ENCODE results near the gene PXDC1. TPM values are rescaled to one million over a fixed set of nuclear protein-coding genes. Genes with fewer than 3 reads are reported as not detected.

PXDC1 gene
- polyA plus RNA-seq, 4 donors, result 21.6 to 97.5 (median 63.4) TPM

DNA sequence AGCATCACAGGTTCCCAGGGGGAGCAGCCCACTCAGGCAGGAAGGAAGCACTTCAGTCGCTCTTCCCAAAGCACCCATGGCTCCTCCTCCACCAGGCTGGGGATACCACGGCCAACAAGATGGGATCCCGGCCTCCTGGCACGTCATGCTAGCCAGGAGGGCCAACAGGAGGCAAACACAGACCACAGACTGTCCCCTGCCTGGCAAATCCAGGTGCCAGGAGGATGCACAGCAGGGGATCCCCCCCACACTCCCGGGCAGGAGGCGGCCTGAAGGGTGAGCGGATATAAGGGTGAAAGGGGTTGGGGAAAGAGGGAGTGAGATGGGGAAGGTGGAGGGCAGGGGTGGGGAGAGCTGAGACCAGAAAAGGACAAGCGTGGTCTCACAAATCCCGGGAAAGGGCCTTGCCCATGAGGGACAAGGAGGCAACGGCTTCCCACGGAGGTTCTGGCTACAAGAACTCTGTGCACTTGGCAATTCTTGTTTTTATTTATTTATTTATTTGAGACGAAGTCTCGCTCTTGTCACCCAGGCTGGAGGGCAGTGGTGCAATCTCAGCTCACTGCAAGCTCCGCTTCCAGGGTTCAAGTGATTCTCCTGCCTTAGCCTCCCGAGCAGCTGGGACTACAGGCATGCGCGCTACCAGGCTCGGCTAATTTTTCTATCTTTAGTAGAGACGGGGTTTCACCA is 7.2 kb downstream of the PXDC1 start:
- Histone ChIP-seq H3K27ac (ENCODE audit: low read depth in 1 of 3, low read length in 2 of 3) (peak overlapping the region in 1 of 3 donors; percentile 53), H3K9me3 (ENCODE audit: control insufficient read depth in 2 of 2, insufficient read depth in 1 of 2, low read depth in 1 of 2, low read length in 1 of 2) (no peaks in the 10 kb centered on the region), H3K4me1 (ENCODE audit: control insufficient read depth in 3 of 3, insufficient read depth in 2 of 3, low read depth in 1 of 3, low read length in 2 of 3) (peaks cover 0 to 45% (median 2%) of the 10 kb centered on the region in 3 donors), H3K36me3 (ENCODE audit: control insufficient read depth in 3 of 3, insufficient read depth in 2 of 3, low read depth in 1 of 3, low read length in 3 of 3) (peaks cover 0 to 63% (median 0%) of the 10 kb centered on the region in 3 donors), H3K4me3 (ENCODE audit: low read depth in 1 of 3, low read length in 3 of 3) (no peak overlapping the region), H3K27me3 (ENCODE audit: control insufficient read depth in 3 of 3, insufficient read depth in 3 of 3, low read length in 3 of 3) (no peaks in the 10 kb centered on the region)
- DNase-seq, result no peak
- no peak for FAIRE-seq
- 81 to 92% (median 91%) methylated on average over 19 of the region's 19 CpGs for WGBS, 3 donors

DNA sequence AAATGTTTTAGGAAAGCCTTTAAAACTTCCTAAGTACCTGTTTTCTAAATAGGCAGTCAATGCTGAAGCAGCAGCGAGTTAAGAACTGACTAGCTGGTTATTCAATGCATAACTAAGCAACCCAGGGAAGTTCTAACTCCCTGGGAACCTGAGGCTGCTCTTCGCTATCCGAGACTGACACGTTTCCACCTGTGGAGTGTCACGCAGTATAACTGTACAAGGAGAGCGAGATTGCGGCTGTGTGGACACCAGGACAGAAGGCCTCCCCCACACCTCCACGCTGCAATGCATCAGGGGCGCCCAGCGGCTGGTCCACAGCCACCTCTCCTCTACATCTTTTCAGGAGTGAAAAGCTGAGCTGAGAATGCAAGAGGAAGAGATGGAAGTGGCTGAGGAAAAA is 8.0 kb downstream of the PXDC1 start:
- peaks cover 0 to 66% (median 0%) of the 10 kb centered on the region in 3 donors for H3K36me3 ChIP-seq (ENCODE audit: control insufficient read depth in 3 of 3, insufficient read depth in 2 of 3, low read depth in 1 of 3, low read length in 3 of 3)
- FAIRE-seq (no peak), DNase-seq (no peak)
- peaks cover 0 to 36% (median 2%) of the 10 kb centered on the region in 3 donors for H3K4me1 ChIP-seq (ENCODE audit: control insufficient read depth in 3 of 3, insufficient read depth in 2 of 3, low read depth in 1 of 3, low read length in 2 of 3)
- H3K27me3 ChIP-seq (ENCODE audit: control insufficient read depth in 3 of 3, insufficient read depth in 3 of 3, low read length in 3 of 3), result no peaks in the 10 kb centered on the region
- H3K27ac ChIP-seq (ENCODE audit: low read depth in 1 of 3, low read length in 2 of 3), result peak overlapping the region in 2 of 3 donors; percentile 31 to 53
- no peaks in the 10 kb centered on the region for H3K9me3 ChIP-seq (ENCODE audit: control insufficient read depth in 2 of 2, insufficient read depth in 1 of 2, low read depth in 1 of 2, low read length in 1 of 2)
- 89 to 94% (median 90%) methylated on average over 10 of the region's 10 CpGs for WGBS, 3 donors
- H3K4me3 ChIP-seq (ENCODE audit: low read depth in 1 of 3, low read length in 3 of 3), result no peak overlapping the region

DNA sequence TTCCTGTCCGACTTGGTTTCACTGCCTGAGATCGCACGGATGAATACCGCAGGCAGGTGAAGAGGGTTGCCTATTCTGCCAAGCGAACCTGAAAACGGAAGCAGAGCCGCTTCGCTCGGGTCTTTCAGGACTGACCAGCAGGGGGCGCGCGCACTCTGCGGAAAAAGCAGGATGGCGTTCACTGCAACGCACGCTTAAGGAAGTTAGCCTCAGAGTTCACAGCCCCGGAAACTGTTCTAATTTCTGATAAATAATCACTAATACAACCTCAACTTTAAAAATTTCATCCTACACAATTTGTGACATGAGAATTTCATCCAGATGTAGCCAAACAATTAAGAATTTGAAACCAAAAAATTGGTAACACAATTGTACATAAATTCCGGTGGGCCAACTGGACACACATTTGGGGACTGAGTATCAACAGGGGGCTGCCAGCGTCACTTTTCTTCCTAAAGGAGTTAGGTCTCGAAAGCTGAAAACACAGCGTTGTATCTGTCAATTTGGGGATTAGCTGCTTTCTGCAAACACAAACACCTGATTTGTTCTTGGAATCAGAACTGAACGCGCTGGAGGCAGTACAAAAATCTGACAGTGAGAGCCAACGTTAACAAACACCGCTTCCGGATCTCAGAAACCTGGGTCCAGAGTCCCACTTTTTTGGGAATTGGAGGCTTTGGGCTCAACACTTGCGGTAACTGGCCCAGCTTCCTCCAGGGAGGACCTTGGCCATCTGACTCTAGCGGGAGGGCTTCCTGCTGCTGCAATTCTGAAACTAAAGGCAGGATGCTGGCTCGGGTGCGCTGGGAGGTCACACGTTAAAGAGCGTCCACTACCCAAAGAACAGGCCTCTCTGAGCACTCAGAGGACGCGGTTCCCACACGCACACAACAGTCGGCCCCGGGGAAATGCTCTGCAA is 8.8 kb downstream of the PXDC1 start:
- Histone ChIP-seq H3K27ac (ENCODE audit: low read depth in 1 of 3, low read length in 2 of 3) (peak overlapping the region in 2 of 3 donors; percentile 29 to 53), H3K27me3 (ENCODE audit: control insufficient read depth in 3 of 3, insufficient read depth in 3 of 3, low read length in 3 of 3) (no peaks in the 10 kb centered on the region), H3K9me3 (ENCODE audit: control insufficient read depth in 2 of 2, insufficient read depth in 1 of 2, low read depth in 1 of 2, low read length in 1 of 2) (no peaks in the 10 kb centered on the region), H3K36me3 (ENCODE audit: control insufficient read depth in 3 of 3, insufficient read depth in 2 of 3, low read depth in 1 of 3, low read length in 3 of 3) (peaks cover 0 to 74% (median 0%) of the 10 kb centered on the region in 3 donors), H3K4me1 (ENCODE audit: control insufficient read depth in 3 of 3, insufficient read depth in 2 of 3, low read depth in 1 of 3, low read length in 2 of 3) (peaks cover 0 to 30% (median 2%) of the 10 kb centered on the region in 3 donors), H3K4me3 (ENCODE audit: low read depth in 1 of 3, low read length in 3 of 3) (no peak overlapping the region)
- DNase-seq (peak; percentile 82 to 93), FAIRE-seq (no peak)
- WGBS, 3 donors, result 22 to 29% (median 28%) methylated on average over 37 of the region's 37 CpGs

DNA sequence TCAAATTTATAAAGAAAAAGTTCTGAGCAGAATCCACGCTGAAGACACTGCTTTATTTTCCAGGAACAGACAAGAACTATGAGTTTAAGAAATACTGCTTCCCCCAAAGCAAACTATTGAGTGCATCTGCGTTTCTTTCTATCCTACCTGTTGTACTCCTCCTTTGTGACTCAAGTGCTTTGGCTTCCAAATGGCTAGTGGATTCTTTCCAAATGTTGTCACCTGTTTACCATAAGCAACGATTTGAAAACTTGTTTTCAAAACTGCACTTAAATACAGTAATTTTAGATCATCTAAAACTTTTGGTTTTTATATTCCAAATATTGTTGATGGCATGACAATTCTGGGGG is 9.5 kb downstream of the PXDC1 start:
- no peak overlapping the region for H3K27ac ChIP-seq (ENCODE audit: low read depth in 1 of 3, low read length in 2 of 3)
- peaks cover 0 to 76% (median 4%) of the 10 kb centered on the region in 3 donors for H3K36me3 ChIP-seq (ENCODE audit: control insufficient read depth in 3 of 3, insufficient read depth in 2 of 3, low read depth in 1 of 3, low read length in 3 of 3)
- DNase-seq, result no peak
- FAIRE-seq, result no peak
- peaks cover 0 to 25% (median 2%) of the 10 kb centered on the region in 3 donors for H3K4me1 ChIP-seq (ENCODE audit: control insufficient read depth in 3 of 3, insufficient read depth in 2 of 3, low read depth in 1 of 3, low read length in 2 of 3)
- no peak overlapping the region for H3K4me3 ChIP-seq (ENCODE audit: low read depth in 1 of 3, low read length in 3 of 3)
- no peaks in the 10 kb centered on the region for H3K9me3 ChIP-seq (ENCODE audit: control insufficient read depth in 2 of 2, insufficient read depth in 1 of 2, low read depth in 1 of 2, low read length in 1 of 2)
- no peaks in the 10 kb centered on the region for H3K27me3 ChIP-seq (ENCODE audit: control insufficient read depth in 3 of 3, insufficient read depth in 3 of 3, low read length in 3 of 3)
- 36 to 46% (median 43%) methylated on average over 3 of the region's 3 CpGs for WGBS, 3 donors

DNA sequence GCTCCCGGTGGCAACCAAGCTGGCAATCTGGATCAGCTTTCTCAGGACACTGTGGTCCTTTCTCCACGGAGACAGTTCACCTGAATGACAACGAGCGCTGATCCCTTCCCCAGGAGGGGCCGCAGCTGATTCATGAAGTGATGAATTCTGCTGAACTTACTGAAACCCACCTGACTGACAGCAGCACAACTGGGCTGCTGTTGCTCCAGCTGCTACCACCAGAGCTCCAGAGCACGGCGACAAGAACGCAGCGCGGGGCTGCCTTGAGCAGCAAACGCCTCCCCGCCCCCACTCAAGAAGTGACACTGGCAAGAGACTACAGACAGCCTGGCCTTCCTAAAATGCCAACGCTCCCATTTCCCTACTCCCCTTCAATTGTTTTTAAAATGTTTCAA is 10.0 kb downstream of the PXDC1 start:
- Histone ChIP-seq H3K4me1 (ENCODE audit: control insufficient read depth in 3 of 3, insufficient read depth in 2 of 3, low read depth in 1 of 3, low read length in 2 of 3) (peaks cover 0 to 19% (median 2%) of the 10 kb centered on the region in 3 donors), H3K27me3 (ENCODE audit: control insufficient read depth in 3 of 3, insufficient read depth in 3 of 3, low read length in 3 of 3) (no peaks in the 10 kb centered on the region), H3K36me3 (ENCODE audit: control insufficient read depth in 3 of 3, insufficient read depth in 2 of 3, low read depth in 1 of 3, low read length in 3 of 3) (peaks cover 0 to 76% (median 8%) of the 10 kb centered on the region in 3 donors), H3K27ac (ENCODE audit: low read depth in 1 of 3, low read length in 2 of 3) (peak overlapping the region in 1 of 3 donors; percentile 20), H3K9me3 (ENCODE audit: control insufficient read depth in 2 of 2, insufficient read depth in 1 of 2, low read depth in 1 of 2, low read length in 1 of 2) (peaks cover 0 to under 1% of the 10 kb centered on the region in 2 donors), H3K4me3 (ENCODE audit: low read depth in 1 of 3, low read length in 3 of 3) (no peak overlapping the region)
- FAIRE-seq (no peak), DNase-seq (no peak)
- WGBS, 3 donors, result 85 to 92% (median 86%) methylated on average over 13 of the region's 13 CpGs

DNA sequence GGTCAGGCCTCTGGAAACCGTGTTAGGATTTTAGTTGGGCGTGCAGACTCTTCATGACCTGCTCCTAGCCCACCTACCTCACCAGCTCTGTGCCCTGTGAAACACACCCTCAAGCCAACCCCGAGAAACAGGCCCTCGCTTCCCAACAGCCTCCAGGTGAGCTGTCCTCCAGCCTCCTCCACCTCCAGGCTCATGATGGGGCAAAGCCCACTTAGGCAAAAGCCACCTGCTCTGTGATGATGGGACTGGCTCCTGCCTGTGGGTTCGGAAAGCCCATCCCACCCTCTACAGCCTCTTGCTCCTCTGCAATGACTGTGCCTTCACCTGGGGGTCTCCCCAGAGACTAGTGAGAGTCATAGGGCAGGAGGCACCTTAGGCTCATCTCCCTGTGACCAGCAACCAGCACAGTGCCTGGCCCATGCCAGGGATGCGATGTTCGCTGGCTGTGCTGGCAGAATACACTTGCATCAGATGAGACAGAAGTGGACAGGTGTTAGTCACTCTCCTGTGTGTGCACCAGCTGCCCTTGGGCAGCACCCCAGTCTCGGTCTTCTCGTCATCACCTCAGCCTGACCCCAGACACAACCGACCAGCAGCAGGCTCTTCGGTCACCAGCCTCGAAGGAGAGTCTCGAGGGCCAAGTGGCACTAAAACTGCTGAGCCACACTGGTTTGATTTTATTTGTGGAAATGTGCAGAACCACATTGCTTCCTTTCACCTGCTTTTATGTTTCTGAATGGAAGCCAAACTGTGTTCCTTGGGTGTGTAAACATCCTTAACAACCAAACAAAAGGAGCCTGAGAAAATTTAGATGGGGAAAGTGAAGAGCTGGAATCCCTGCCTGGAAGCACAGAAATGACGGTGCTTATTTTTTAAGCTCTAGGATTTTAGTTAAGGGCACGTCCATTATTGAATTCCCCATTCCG is 10.7 kb downstream of the PXDC1 start:
- Histone ChIP-seq H3K9me3 (ENCODE audit: control insufficient read depth in 2 of 2, insufficient read depth in 1 of 2, low read depth in 1 of 2, low read length in 1 of 2) (peaks cover 0 to 1% of the 10 kb centered on the region in 2 donors), H3K4me3 (ENCODE audit: low read depth in 1 of 3, low read length in 3 of 3) (no peak overlapping the region), H3K27ac (ENCODE audit: low read depth in 1 of 3, low read length in 2 of 3) (no peak overlapping the region), H3K4me1 (ENCODE audit: control insufficient read depth in 3 of 3, insufficient read depth in 2 of 3, low read depth in 1 of 3, low read length in 2 of 3) (peaks cover 0 to 13% (median 0%) of the 10 kb centered on the region in 3 donors), H3K36me3 (ENCODE audit: control insufficient read depth in 3 of 3, insufficient read depth in 2 of 3, low read depth in 1 of 3, low read length in 3 of 3) (peaks cover 0 to 76% (median 12%) of the 10 kb centered on the region in 3 donors), H3K27me3 (ENCODE audit: control insufficient read depth in 3 of 3, insufficient read depth in 3 of 3, low read length in 3 of 3) (no peaks in the 10 kb centered on the region)
- WGBS, 3 donors, result 83 to 86% (median 85%) methylated on average over 16 of the region's 16 CpGs
- DNase-seq (no peak), FAIRE-seq (no peak)

DNA sequence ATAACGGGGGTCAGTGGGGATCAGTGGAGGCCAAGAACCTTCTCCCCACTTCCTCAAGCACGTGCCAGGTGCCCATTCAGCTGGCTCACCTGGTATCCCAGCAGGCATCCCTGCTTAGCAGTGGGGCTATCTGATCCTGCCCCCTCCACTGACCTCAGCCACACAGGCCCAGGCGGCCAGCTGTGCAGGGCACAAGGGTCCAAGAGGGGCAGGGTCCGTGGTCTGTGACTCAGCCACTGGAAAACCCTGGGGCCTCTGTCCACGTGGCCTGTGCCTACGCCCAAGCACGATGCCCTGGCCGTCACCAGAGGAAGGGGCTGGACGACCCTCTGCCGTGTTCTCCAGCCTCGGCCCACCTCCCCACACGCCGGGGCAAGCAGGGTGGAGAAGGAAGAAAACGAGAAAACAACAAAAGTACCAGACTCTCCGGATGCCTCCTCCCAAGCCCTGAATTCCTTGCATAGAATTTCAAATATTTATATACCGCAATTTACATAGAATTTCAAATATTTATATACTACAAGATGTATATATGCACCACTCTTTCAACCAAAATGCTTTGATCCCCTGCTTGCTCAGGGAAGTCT is 12.1 kb downstream of the PXDC1 start:
- DNase-seq, result no peak
- Histone ChIP-seq H3K4me3 (ENCODE audit: low read depth in 1 of 3, low read length in 3 of 3) (no peak overlapping the region), H3K4me1 (ENCODE audit: control insufficient read depth in 3 of 3, insufficient read depth in 2 of 3, low read depth in 1 of 3, low read length in 2 of 3) (peaks cover 0 to 10% (median 0%) of the 10 kb centered on the region in 3 donors), H3K36me3 (ENCODE audit: control insufficient read depth in 3 of 3, insufficient read depth in 2 of 3, low read depth in 1 of 3, low read length in 3 of 3) (peaks cover 0 to 72% (median 14%) of the 10 kb centered on the region in 3 donors), H3K9me3 (ENCODE audit: control insufficient read depth in 2 of 2, insufficient read depth in 1 of 2, low read depth in 1 of 2, low read length in 1 of 2) (peaks cover 1 to 3% of the 10 kb centered on the region in 2 donors), H3K27ac (ENCODE audit: low read depth in 1 of 3, low read length in 2 of 3) (no peak overlapping the region), H3K27me3 (ENCODE audit: control insufficient read depth in 3 of 3, insufficient read depth in 3 of 3, low read length in 3 of 3) (no peaks in the 10 kb centered on the region)
- no peak for FAIRE-seq
- 73 to 87% (median 82%) methylated on average over 13 to 16 of the region's 16 CpGs for WGBS, 3 donors
